VCaP (cell line): Measurements from ENCODE around the gene TRIM43.
"Not testable (repeated sequence)": the region's sequence is repeated elsewhere in the genome, so short reads cannot be mapped to it uniquely, and the experiment has no call there.

ENCODE experiments used
- H3K27ac ChIP-seq: fragments of 450-650 bp; 2 replicates; pipeline ENCODE4 v1.5.1; 2017

The TRIM43 gene

GRCh38 chr2:95595012-95595411 lies 3.2 kb downstream of the TRIM43 start:
- not testable (repeated sequence) for H3K27ac ChIP-seq

- not testable (repeated sequence) for H3K27ac ChIP-seq
These were observed 9.5 kb downstream of the TRIM43 start for GRCh38 chr2:95601301-95601700.

GRCh38 chr2:95602146-95602545 lies 10.3 kb downstream of the TRIM43 start:
- H3K27ac ChIP-seq = not testable (repeated sequence)

GRCh38 chr2:95608356-95608755 lies 16.6 kb downstream of the TRIM43 start:
- H3K27ac ChIP-seq = not testable (repeated sequence)

GRCh38 chr2:95609764-95610163 lies 18.0 kb downstream of the TRIM43 start:
- H3K27ac ChIP-seq = not testable (repeated sequence)

GRCh38 chr2:95613048-95613447 lies 21.2 kb downstream of the TRIM43 start:
- H3K27ac ChIP-seq = not testable (repeated sequence)

- not testable (repeated sequence) for H3K27ac ChIP-seq
These were observed 30.9 kb downstream of the TRIM43 start for GRCh38 chr2:95622728-95623127.

- H3K27ac ChIP-seq = not testable (repeated sequence)
These were observed 39.2 kb downstream of the TRIM43 start for GRCh38 chr2:95630987-95631386.

- not testable (repeated sequence) for H3K27ac ChIP-seq
These were observed 41.9 kb downstream of the TRIM43 start for GRCh38 chr2:95633626-95634259.

- H3K27ac ChIP-seq = not testable (repeated sequence)
These were observed 48.9 kb downstream of the TRIM43 start for GRCh38 chr2:95640515-95641288.

GRCh38 chr2:95641289-95641575 lies 49.4 kb downstream of the TRIM43 start:
- H3K27ac ChIP-seq = not testable (repeated sequence)

- not testable (repeated sequence) for H3K27ac ChIP-seq
These were observed 50.0 kb downstream of the TRIM43 start for GRCh38 chr2:95641787-95642186.

- H3K27ac ChIP-seq = not testable (repeated sequence)
These were observed 50.6 kb downstream of the TRIM43 start for GRCh38 chr2:95642360-95642759.

GRCh38 chr2:95642951-95643350 lies 51.1 kb downstream of the TRIM43 start:
- H3K27ac ChIP-seq = not testable (repeated sequence)

- H3K27ac ChIP-seq = not testable (repeated sequence)
These were observed 53.5 kb downstream of the TRIM43 start for GRCh38 chr2:95645312-95645711.

GRCh38 chr2:95646274-95646994 lies 54.6 kb downstream of the TRIM43 start:
- not testable (repeated sequence) for H3K27ac ChIP-seq

- not testable (repeated sequence) for H3K27ac ChIP-seq
These were observed 57.2 kb downstream of the TRIM43 start for GRCh38 chr2:95648894-95649544.
